Caco-2 (cell line): ENCODE results near the gene MTLN. TPM values are rescaled to one million over a fixed set of nuclear protein-coding genes. Genes with fewer than 3 reads are reported as not detected.
"Not testable (repeated sequence)": the region's sequence is repeated elsewhere in the genome, so short reads cannot be mapped to it uniquely, and the experiment has no call there.

ENCODE experiments used
- BruUV-seq: library from RNA; stranded (reverse); fragments of 400-500 nt; replicated peaks from 2 replicates; lab custom pipeline; 2021; lab: Mats Ljungman, UMichigan
- CTCF ChIA-PET: fragments of 300-600 bp; sonication (Branson Sonifier 250); formaldehyde crosslinking; loops from one replicate; lab custom pipeline; 2022; ENCODE audit warnings: antibody characterized with exemption; lab: Charles Lee
- POLR2A ChIA-PET: fragments of 300-600 bp; sonication (Branson Sonifier 250); formaldehyde crosslinking; loops from one replicate; lab custom pipeline; 2022; ENCODE audit warnings: antibody characterized with exemption; lab: Charles Lee
- DNase-seq, 2 experiments: peaks; one replicate each; pipeline versions ENCODE4 v3.0.0 to v3.0.0-alpha.2; 2020 to 2022
- H3K27me3 ChIP-seq: replicated peaks from 2 replicates; pipeline ENCODE4 v1.6.0; 2011; ENCODE audit warnings: low read length; ENCODE audit not compliant: control insufficient read depth, insufficient read depth
- H3K36me3 ChIP-seq: 2 replicates; pipeline ENCODE4 v1.5.1; 2011; ENCODE audit warnings: low read length; ENCODE audit not compliant: control insufficient read depth, insufficient read depth
- H3K4me1 ChIP-seq: fragments of 250-450 bp; sonication (Bioruptor Pico); 2 replicates; pipeline ENCODE4 v1.5.1; 2020; ENCODE audit warnings: mild to moderate bottlenecking
- H3K4me3 ChIP-seq: 2 replicates; pipeline ENCODE4 v1.5.1; 2011; ENCODE audit warnings: low read depth, mild to moderate bottlenecking, control low read depth, low read length
- H3K9me3 ChIP-seq: fragments of 250-450 bp; sonication (Bioruptor Pico); 2 replicates; pipeline ENCODE4 v1.5.1; 2020; ENCODE audit warnings: mild to moderate bottlenecking, moderate library complexity
- H3K27ac Mint-ChIP-seq: one replicate; pipeline ENCODE4 v1.8.0; 2022; ENCODE audit warnings: mixed read lengths; ENCODE audit not compliant: unreplicated experiment
- H3K27me3 Mint-ChIP-seq: one replicate; pipeline ENCODE4 v1.8.0; 2022; ENCODE audit warnings: mixed read lengths; ENCODE audit not compliant: insufficient read depth, unreplicated experiment
- H3K36me3 Mint-ChIP-seq: one replicate; pipeline ENCODE4 v1.8.0; 2022; ENCODE audit warnings: mild to moderate bottlenecking, mixed read lengths; ENCODE audit not compliant: insufficient read depth, unreplicated experiment
- H3K4me1 Mint-ChIP-seq: one replicate; pipeline ENCODE4 v1.8.0; 2022; ENCODE audit warnings: low read depth, mixed read lengths; ENCODE audit not compliant: unreplicated experiment
- H3K4me3 Mint-ChIP-seq: one replicate; pipeline ENCODE4 v1.8.0; 2022; ENCODE audit warnings: mild to moderate bottlenecking, moderate library complexity, mixed read lengths; ENCODE audit not compliant: unreplicated experiment
- H3K9me3 Mint-ChIP-seq: one replicate; pipeline ENCODE4 v1.8.0; 2022; ENCODE audit warnings: mixed read lengths; ENCODE audit not compliant: unreplicated experiment
- intact Hi-C: fragments of 100-400 bp; cut with micrococcal nuclease; formaldehyde crosslinking; loops from one replicate; pipeline ENCODE4 v1.10.0; 2022; ENCODE audit not compliant: unreplicated experiment
- total RNA-seq: library from RNA; stranded (reverse); gene quantifications from 2 replicates; pipeline ENCODE4 v1.2.3, GENCODE V29; 2022
- TF ChIP-seq, protein P1 (sequence below), 2 experiments: fragments of 200-600 bp in 1 of 2; IDR thresholded peaks; 1 replicate in 1 of 2; 2 replicates in 1 of 2; pipeline versions ENCODE4 v1.5.1 to v1.8.0; 2011 to 2022; ENCODE audit warnings: antibody characterized with exemption in 1 of 2, control low read depth in 1 of 2, inconsistent platforms in 1 of 2, low read depth in 1 of 2, low read length in 1 of 2, mild to moderate bottlenecking in 1 of 2, moderate library complexity in 1 of 2; ENCODE audit not compliant: insufficient read depth in 1 of 2, severe bottlenecking in 1 of 2, unreplicated experiment in 1 of 2

The MTLN gene
- total RNA-seq, 1 experiment from 2014 or later: 48.7 TPM

GRCh38 chr2:110204408-110205385 lies 7.7 kb downstream of the MTLN start, which contains the start of gene NPHP1:
NPHP1 (minus strand) TSS chr2:110205013; CDS start chr2:110204968, 45 bp downstream.
- BruUV-seq: no TSS peak
- peaks cover 14% of the 10 kb centered on the region for H3K4me1 Mint-ChIP-seq
- CTCF ChIA-PET: no interaction called here
- intact Hi-C loops: no loop called here
- POLR2A ChIA-PET: interaction anchor here (0.6 kb wide), 1 partner anchor 38 kb away, joined by 4 read pairs; no protein-coding TSS in a partner anchor
- TF ChIP-seq, protein P1, sequence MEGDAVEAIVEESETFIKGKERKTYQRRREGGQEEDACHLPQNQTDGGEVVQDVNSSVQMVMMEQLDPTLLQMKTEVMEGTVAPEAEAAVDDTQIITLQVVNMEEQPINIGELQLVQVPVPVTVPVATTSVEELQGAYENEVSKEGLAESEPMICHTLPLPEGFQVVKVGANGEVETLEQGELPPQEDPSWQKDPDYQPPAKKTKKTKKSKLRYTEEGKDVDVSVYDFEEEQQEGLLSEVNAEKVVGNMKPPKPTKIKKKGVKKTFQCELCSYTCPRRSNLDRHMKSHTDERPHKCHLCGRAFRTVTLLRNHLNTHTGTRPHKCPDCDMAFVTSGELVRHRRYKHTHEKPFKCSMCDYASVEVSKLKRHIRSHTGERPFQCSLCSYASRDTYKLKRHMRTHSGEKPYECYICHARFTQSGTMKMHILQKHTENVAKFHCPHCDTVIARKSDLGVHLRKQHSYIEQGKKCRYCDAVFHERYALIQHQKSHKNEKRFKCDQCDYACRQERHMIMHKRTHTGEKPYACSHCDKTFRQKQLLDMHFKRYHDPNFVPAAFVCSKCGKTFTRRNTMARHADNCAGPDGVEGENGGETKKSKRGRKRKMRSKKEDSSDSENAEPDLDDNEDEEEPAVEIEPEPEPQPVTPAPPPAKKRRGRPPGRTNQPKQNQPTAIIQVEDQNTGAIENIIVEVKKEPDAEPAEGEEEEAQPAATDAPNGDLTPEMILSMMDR (IDR thresholded peaks at IDR 0.05; ENCODE audit: insufficient read depth in 1 of 2, low read depth in 1 of 2, low read length in 1 of 2, severe bottlenecking in 1 of 2, unreplicated experiment in 1 of 2): peak in 1 of 2 experiments; percentile 3
- no peaks in the 10 kb centered on the region for H3K27me3 ChIP-seq
- H3K27ac Mint-ChIP-seq: peak within 1 kb of the TSS; percentile 90
- no peaks in the 10 kb centered on the region for H3K9me3 Mint-ChIP-seq
- H3K27me3 Mint-ChIP-seq: peaks cover 3% of the 10 kb centered on the region
- no peaks in the 10 kb centered on the region for H3K9me3 ChIP-seq
- H3K36me3 ChIP-seq: no peaks in the 10 kb centered on the region
- H3K4me3 ChIP-seq: peak within 1 kb of the TSS; percentile 85
- peak within 1 kb of the TSS; percentile 83 for H3K4me3 Mint-ChIP-seq
- H3K36me3 Mint-ChIP-seq: peaks cover 16% of the 10 kb centered on the region
- peaks cover 5% of the 10 kb centered on the region; the same call in 1 of the 2 replicates for H3K4me1 ChIP-seq
- DNase-seq: peak; percentile 90 to 95

DNA sequence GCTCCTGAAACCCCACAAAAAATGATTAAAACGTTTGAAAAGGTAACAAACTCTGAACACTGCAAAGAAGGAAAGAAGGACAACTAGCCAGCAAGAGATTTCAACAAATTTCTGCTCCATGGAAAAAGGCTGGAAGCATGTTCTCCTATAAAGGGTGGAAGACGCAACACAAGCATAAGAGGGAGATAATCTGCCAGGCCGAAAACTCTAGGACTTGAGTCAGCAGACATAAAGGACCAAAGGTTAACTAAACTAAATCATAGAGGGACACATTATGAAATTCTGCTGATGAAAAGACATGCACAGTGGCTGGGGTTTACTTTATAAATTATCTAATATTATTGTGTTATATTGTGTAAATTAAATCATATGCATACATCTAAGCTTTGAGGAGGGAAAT lies 14.3 kb downstream of the MTLN start:
- no peak overlapping the region for H3K4me3 ChIP-seq
- no peaks in the 10 kb centered on the region for H3K9me3 Mint-ChIP-seq
- H3K4me1 ChIP-seq: peaks cover 13% of the 10 kb centered on the region; the same call in 1 of the 2 replicates
- H3K27ac Mint-ChIP-seq: no peak overlapping the region
- no peak for DNase-seq
- H3K36me3 ChIP-seq: no peaks in the 10 kb centered on the region
- no TSS peak for BruUV-seq
- POLR2A ChIA-PET: no interaction called here
- TF ChIP-seq, protein P1 (IDR thresholded peaks at IDR 0.05; ENCODE audit: insufficient read depth in 1 of 2, low read depth in 1 of 2, low read length in 1 of 2, severe bottlenecking in 1 of 2, unreplicated experiment in 1 of 2): no peak
- peaks cover 12% of the 10 kb centered on the region for H3K4me1 Mint-ChIP-seq
- intact Hi-C loops: no loop called here
- H3K9me3 ChIP-seq: no peaks in the 10 kb centered on the region
- peaks cover 7% of the 10 kb centered on the region for H3K27me3 Mint-ChIP-seq
- no peaks in the 10 kb centered on the region for H3K27me3 ChIP-seq
- no peak overlapping the region for H3K4me3 Mint-ChIP-seq
- CTCF ChIA-PET: no interaction called here
- no peaks in the 10 kb centered on the region for H3K36me3 Mint-ChIP-seq

- H3K9me3 ChIP-seq: no peaks in the 10 kb centered on the region
- no peaks in the 10 kb centered on the region for H3K27me3 ChIP-seq
- H3K36me3 ChIP-seq: no peaks in the 10 kb centered on the region
- Mint-ChIP-seq H3K9me3 (no peaks in the 10 kb centered on the region), H3K27ac (no peak overlapping the region), H3K27me3 (peaks cover 7% of the 10 kb centered on the region), H3K4me3 (no peak overlapping the region), H3K36me3 (no peaks in the 10 kb centered on the region), H3K4me1 (peaks cover 12% of the 10 kb centered on the region)
- BruUV-seq: no TSS peak
- POLR2A ChIA-PET: no interaction called here
- no peak overlapping the region for H3K4me3 ChIP-seq
- TF ChIP-seq, protein P1 (IDR thresholded peaks at IDR 0.05; ENCODE audit: insufficient read depth in 1 of 2, low read depth in 1 of 2, low read length in 1 of 2, severe bottlenecking in 1 of 2, unreplicated experiment in 1 of 2): no peak
- peaks cover 13% of the 10 kb centered on the region; the same call in 1 of the 2 replicates for H3K4me1 ChIP-seq
- CTCF ChIA-PET: no interaction called here
- DNase-seq: no peak
- intact Hi-C loops: no loop called here
Observed at GRCh38 chr2:110197452-110197851, 14.9 kb downstream of the MTLN start.

- H3K36me3 Mint-ChIP-seq, H3K4me3 ChIP-seq, POLR2A ChIA-PET, DNase-seq, BruUV-seq, CTCF ChIA-PET, H3K27me3 Mint-ChIP-seq, H3K27me3 ChIP-seq, H3K4me1 ChIP-seq, H3K36me3 ChIP-seq, H3K4me3 Mint-ChIP-seq, H3K4me1 Mint-ChIP-seq, intact Hi-C loops, H3K9me3 ChIP-seq, H3K27ac Mint-ChIP-seq: not testable (repeated sequence)
- peaks cover 17% of the 10 kb centered on the region for H3K9me3 Mint-ChIP-seq
Observed at GRCh38 chr2:110190169-110190568, 22.2 kb downstream of the MTLN start.
